ENCODE results near the gene WDR82.
"Not testable (repeated sequence)": the region's sequence is repeated elsewhere in the genome, so short reads cannot be mapped to it uniquely, and the experiment has no call there.

Gene WDR82

GRCh38 chr3:52289747-52290595 is 11.5 kb upstream of the WDR82 start:
- in situ Hi-C loops (cut with MboI; ENCODE audit: low sequenced_read_pairs), result loop anchor here (10.0 kb wide), 1 partner anchor 55 kb away; no protein-coding TSS in a partner anchor

GRCh38 chr3:52289338-52289746 is 10.9 kb upstream of the WDR82 start:
- in situ Hi-C loops (cut with MboI; ENCODE audit: low sequenced_read_pairs), result no loop called here

GRCh38 chr3:52288674-52289073 is 10.2 kb upstream of the WDR82 start:
- in situ Hi-C loops (cut with MboI; ENCODE audit: low sequenced_read_pairs), result no loop called here

GRCh38 chr3:52286777-52287110 is 8.3 kb upstream of the WDR82 start:
- in situ Hi-C loops (cut with MboI; ENCODE audit: low sequenced_read_pairs), result no loop called here

GRCh38 chr3:52284051-52284450 is 5.6 kb upstream of the WDR82 start:
- in situ Hi-C loops (cut with MboI; ENCODE audit: low sequenced_read_pairs), result not testable (repeated sequence)

- in situ Hi-C loops (cut with MboI; ENCODE audit: low sequenced_read_pairs), result no loop called here
Observed at GRCh38 chr3:52283306-52283705, 4.9 kb upstream of the WDR82 start.

GRCh38 chr3:52281981-52282801 is 3.7 kb upstream of the WDR82 start:
- in situ Hi-C loops (cut with MboI; ENCODE audit: low sequenced_read_pairs), result no loop called here

GRCh38 chr3:52280050-52280461 is 1.6 kb upstream of the WDR82 start:
- in situ Hi-C loops (cut with MboI; ENCODE audit: low sequenced_read_pairs), result no loop called here

GRCh38 chr3:52279596-52279995 is 1.1 kb upstream of the WDR82 start:
- in situ Hi-C loops (cut with MboI; ENCODE audit: low sequenced_read_pairs), result no loop called here

- in situ Hi-C loops (cut with MboI; ENCODE audit: low sequenced_read_pairs), result no loop called here
Observed at GRCh38 chr3:52277972-52278509, 408 bp downstream of the WDR82 start.

- in situ Hi-C loops (cut with MboI; ENCODE audit: low sequenced_read_pairs), result no loop called here
Observed at GRCh38 chr3:52277071-52277964, 1.1 kb downstream of the WDR82 start.

- in situ Hi-C loops (cut with MboI; ENCODE audit: low sequenced_read_pairs), result not testable (repeated sequence)
Observed at GRCh38 chr3:52274781-52275180, 3.7 kb downstream of the WDR82 start.

GRCh38 chr3:52272831-52273230 is 5.6 kb downstream of the WDR82 start:
- in situ Hi-C loops (cut with MboI; ENCODE audit: low sequenced_read_pairs), result no loop called here

- in situ Hi-C loops (cut with MboI; ENCODE audit: low sequenced_read_pairs), result not testable (repeated sequence)
Observed at GRCh38 chr3:52272172-52272571, 6.3 kb downstream of the WDR82 start.

- in situ Hi-C loops (cut with MboI; ENCODE audit: low sequenced_read_pairs), result no loop called here
Observed at GRCh38 chr3:52270252-52270754, 8.1 kb downstream of the WDR82 start.

- in situ Hi-C loops (cut with MboI; ENCODE audit: low sequenced_read_pairs), result no loop called here
Observed at GRCh38 chr3:52269776-52270175, 8.7 kb downstream of the WDR82 start.

GRCh38 chr3:52268036-52268435 is 10.4 kb downstream of the WDR82 start:
- in situ Hi-C loops (cut with MboI; ENCODE audit: low sequenced_read_pairs), result no loop called here

- in situ Hi-C loops (cut with MboI; ENCODE audit: low sequenced_read_pairs), result no loop called here
Observed at GRCh38 chr3:52265387-52265786, 13.1 kb downstream of the WDR82 start.

GRCh38 chr3:52262447-52262846 is 16.0 kb downstream of the WDR82 start:
- in situ Hi-C loops (cut with MboI; ENCODE audit: low sequenced_read_pairs), result no loop called here

- in situ Hi-C loops (cut with MboI; ENCODE audit: low sequenced_read_pairs), result no loop called here
Observed at GRCh38 chr3:52259448-52259847, 19.0 kb downstream of the WDR82 start.

GRCh38 chr3:52259035-52259434 is 19.4 kb downstream of the WDR82 start:
- in situ Hi-C loops (cut with MboI; ENCODE audit: low sequenced_read_pairs), result no loop called here

Data from HL-60/S4 treated with phorbol 12-myristate 13-acetate at 8.2 ng/mL for 4 days and 3 days (cell line).